Activated CD8-positive, alpha-beta memory T cell treated with anti-CD3 and anti-CD28 coated beads, Interleukin-2, amount 50 U/mL, for 24 hours (primary cell): ENCODE results near the gene DOCK11.
"Not testable (repeated sequence)": the region's sequence is repeated elsewhere in the genome, so short reads cannot be mapped to it uniquely, and the experiment has no call there.

Experiments
- DNase-seq: peaks from one replicate; pipeline ENCODE4 v3.0.0-alpha.2; 2020; ENCODE audit errors: extremely low read depth

DOCK11 gene

DNA sequence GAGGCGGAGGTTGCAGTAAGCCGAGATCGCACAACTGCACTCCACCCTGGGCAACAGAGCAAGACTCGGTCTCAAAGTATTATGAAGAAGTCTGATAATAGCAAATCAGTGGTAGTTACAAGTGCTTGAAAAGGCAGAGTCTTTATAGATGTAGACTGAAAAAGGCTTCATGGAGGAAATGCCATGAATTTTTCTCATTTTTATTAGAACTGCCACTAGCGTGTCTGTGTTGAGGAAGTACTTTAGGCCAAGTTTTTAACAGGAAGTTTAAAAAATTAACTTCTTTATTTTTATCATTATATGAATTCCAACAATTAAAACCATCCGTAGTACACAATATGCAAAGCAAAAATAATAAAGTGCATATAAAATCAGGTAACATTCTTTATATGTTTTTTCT, 199.0 kb downstream of the DOCK11 start:
- DNase-seq: no peak

DNA sequence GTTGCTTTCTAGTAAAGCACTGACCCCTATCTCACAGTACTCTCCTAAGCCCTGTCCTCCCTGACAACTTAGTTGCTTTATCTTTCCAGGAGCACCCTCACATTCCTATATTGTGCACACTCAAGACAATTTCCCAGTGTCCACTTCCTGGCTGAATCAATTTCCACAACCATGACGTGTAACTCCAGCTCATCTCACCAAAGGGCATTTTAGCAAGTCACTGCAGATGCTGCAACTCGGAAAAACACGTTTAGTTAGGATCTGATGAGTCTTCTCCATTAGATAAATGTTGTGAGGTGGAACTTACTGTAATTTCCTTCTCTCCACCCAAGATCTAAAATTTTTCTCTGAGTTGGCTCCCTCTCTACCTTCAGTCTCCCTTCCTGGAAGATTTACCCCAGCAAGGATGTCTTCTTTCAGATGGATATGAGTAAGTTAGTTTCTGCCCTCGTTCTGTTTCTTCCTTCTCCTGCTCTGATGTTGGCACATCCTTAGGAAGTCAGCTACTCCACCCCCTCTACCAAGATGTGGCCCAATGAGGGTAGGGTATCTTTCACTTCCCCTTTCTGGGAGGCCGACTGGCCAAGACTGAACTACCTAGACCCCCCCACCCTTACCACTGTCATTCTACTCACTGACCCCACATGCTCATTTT, 203.0 kb downstream of the DOCK11 start:
- DNase-seq: no peak

- no peak for DNase-seq
Observed at GRCh38 chrX:118702741-118703140, 207.1 kb downstream of the DOCK11 start.

GRCh38 chrX:118706681-118707080, 211.1 kb downstream of the DOCK11 start:
- DNase-seq: no peak

- DNase-seq: no peak
Observed at GRCh38 chrX:118714521-118714920, 218.9 kb downstream of the DOCK11 start.

DNA sequence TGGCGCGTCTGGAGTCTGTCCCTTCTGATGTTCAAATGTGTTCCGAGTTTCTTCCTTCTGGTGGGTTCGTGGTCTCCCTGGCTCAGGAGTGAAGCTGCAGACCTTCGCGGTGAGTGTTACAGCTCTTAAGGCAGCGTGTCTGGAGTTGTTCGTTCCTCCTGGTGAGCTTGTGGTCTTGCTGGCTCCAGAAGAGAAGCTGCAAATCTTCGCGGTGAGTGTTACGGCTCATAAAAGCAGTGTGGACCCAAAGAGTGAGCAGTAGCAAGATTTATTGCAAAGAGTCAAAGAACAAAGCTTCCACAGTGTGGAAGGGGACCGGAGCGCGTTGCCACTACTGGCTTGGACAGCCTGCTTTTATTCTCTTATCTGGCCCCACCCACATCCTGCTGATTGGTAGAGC, 220.3 kb downstream of the DOCK11 start:
- not testable (repeated sequence) for DNase-seq

- not testable (repeated sequence) for DNase-seq
Observed at GRCh38 chrX:118716833-118717232, 221.2 kb downstream of the DOCK11 start.

- DNase-seq: no peak
Observed at GRCh38 chrX:118717678-118718391, 222.2 kb downstream of the DOCK11 start.

- DNase-seq: no peak
Observed at GRCh38 chrX:118718737-118719136, 223.1 kb downstream of the DOCK11 start.

DNA sequence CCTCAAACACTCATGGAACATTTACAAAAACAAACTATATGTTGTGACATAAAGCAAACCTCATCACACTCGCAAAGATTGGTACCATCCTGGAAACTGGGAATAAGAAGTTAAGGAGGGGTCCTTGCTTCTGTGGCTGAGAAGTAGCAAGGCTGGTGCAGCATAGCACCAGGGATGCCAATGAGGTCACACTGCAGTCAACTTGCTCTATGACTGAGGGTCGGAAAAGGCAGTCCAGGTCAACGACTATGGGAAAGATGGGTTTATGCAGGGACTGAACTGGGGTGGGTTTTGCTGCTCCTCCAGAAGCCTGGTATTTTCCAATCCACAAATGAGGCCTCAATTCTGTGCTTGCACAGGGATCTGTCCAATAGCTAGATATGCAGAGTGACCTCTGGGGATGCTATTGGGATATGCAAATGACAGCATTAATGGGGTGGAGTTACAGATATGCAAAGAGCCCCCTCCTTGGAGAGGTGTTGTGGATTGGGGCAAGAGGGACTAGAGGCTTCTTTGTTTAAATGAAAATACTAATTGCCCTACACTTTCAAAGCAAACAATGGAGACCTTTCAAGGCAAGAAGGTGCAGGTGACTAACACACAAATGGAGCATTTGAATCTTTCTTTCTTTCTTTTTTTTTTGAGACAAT, 224.6 kb downstream of the DOCK11 start:
- no peak for DNase-seq

DNA sequence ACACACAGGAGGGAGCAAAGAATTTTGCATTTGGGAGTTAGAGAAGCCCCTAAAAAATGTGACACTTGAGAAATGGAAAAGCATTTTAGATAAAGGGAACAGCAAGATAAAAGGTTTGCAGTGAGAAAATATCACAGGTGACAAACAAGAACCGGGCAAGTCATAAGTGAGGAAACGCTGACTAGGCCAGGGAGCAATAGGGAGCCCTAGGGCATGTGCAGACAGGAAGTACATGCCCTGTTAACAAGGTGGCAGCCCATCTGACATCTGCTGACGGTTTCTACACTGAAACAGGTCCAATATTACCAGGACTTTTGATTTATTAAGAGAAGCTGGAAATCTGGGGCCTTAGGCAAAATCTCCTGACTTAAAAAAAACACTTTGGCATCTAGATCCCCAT, 227.8 kb downstream of the DOCK11 start:
- DNase-seq: no peak

DNA sequence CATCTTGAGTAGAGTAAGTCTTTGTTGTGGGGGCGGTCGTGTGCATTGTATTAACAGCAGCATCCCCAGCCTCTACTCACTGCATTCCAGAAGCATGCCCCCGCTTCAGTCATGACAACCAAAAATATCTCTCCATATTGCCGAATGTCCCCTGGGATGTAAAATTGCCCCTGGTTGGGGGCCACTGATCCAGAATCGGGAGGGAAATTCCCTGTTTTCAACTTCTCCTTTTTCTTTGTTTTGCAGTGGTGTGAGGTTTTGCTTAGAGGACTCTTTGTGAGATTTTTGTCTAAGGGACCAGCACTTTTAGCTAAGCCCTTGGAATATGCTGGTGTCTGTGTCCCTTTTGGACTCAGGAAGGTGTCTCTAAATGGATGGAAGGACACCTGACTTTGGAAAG, 228.8 kb downstream of the DOCK11 start:
- no peak for DNase-seq

GRCh38 chrX:118724775-118725174, 229.2 kb downstream of the DOCK11 start:
- no peak for DNase-seq

- DNase-seq: no peak
Observed at GRCh38 chrX:118726396-118726795, 230.8 kb downstream of the DOCK11 start.

GRCh38 chrX:118726887-118727685, 231.5 kb downstream of the DOCK11 start, which contains the start of gene IL13RA1:
TSS of gene IL13RA1 (plus strand) at chrX:118727606. CDS start at chrX:118727639, 33 bp downstream.
- no peak for DNase-seq

- no peak for DNase-seq
Observed at GRCh38 chrX:118727686-118728339, 232.2 kb downstream of the DOCK11 start.

DNA sequence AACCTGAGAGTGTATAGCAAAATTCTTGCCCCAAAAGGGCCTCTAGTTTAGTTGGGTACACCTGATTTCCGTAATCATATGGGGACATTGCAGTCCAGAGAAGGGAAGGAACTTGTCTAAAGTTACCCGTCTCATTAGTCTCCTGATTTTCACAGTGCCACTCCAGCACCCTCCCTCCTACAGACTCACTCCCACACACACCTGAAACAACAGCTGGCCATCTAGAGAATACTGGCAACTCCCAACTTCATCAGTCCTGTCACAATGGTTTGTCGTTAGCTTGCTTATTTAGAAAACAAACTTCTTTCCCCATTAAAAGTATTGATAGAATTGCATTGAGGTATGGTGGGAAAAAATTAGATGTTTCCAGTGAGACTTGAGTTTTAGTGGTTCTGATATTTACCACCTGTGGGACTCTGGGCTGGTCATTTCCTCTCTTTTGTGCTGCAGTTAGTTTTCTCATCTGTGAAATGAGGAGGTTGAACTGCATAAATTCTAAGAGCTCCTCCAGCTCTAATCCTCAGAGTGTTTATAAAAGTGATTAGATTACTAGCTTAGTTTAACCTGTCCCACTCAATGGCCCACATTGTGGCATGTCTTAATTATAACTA, 233.5 kb downstream of the DOCK11 start:
- DNase-seq: no peak

- DNase-seq: no peak
Observed at GRCh38 chrX:118730500-118731247, 235.1 kb downstream of the DOCK11 start.

DNA sequence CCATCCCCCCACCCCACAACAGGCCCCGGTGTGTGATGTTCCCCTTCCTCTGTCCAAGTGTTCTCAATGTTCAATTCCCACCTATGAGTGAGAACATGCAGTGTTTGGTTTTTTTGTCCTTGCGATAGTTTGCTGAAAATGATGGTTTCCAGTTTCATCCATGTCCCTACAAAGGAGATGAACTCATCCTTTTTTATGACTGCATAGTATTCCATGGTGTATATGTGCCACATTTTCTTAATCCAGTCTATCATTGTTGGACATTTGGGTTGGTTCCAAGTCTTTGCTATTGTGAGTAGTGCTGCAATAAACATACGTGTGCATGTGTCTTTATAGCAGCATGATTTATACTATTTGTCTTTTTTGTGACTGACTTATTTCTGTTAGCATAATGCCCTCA, 236.9 kb downstream of the DOCK11 start:
- not testable (repeated sequence) for DNase-seq

DNA sequence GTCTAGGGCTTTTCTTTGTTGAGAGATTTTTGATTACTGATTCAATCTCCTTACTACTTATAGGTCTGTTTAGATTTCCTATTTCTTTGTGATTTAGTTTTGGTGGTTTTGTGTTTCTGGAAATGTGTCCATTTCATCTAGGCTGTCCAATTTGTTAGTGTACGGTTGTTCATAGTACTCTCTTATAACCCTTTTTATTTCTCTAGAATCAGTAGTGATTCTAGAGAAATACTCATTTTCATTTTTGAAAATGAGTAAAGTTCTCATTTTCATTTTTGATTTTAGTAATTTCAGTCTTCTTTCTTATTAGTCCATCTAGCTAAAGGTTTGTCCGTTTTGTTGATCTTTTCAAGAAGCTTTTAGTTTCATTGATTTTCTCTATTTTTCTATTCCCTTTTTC, 239.3 kb downstream of the DOCK11 start:
- DNase-seq: no peak
